CD4-positive, CD25-positive, alpha-beta regulatory T cell (primary cell): Measurements from ENCODE around the gene LRRC55. TPM values are rescaled to one million over a fixed set of nuclear protein-coding genes. Genes with fewer than 3 reads are reported as not detected.

Source experiments
- ATAC-seq, 2 donors: fragments of 150-1000 bp; cut with Tn5 transposase; one replicate each; pipeline ENCODE4 v1.10.0; 2021; ENCODE audit warnings: low read depth in 2 of 2, moderate number of reproducible peaks in 2 of 2, moderate library complexity in 1 of 2
- DNase-seq, 3 donors: peaks; one replicate each; pipeline versions ENCODE4 v3.0.0 to v3.0.0-alpha.2; 2012 to 2022; ENCODE audit warnings: mixed read lengths in 1 of 3
- H3K27ac ChIP-seq: one replicate; pipeline ENCODE4 v1.7.0; 2013; ENCODE audit warnings: mild to moderate bottlenecking, low read length; ENCODE audit not compliant: insufficient read depth, poor library complexity, severe bottlenecking
- H3K27me3 ChIP-seq: one replicate; pipeline ENCODE4 v1.7.0; 2013; ENCODE audit warnings: low read length; ENCODE audit not compliant: control insufficient read depth, insufficient read depth
- H3K36me3 ChIP-seq: one replicate; pipeline ENCODE4 v1.7.0; 2013; ENCODE audit warnings: mild to moderate bottlenecking, low read length, moderate library complexity; ENCODE audit not compliant: control insufficient read depth, insufficient read depth
- H3K4me1 ChIP-seq: 2 replicates; pipeline ENCODE4 v1.7.0; 2013; ENCODE audit warnings: mild to moderate bottlenecking, low read length; ENCODE audit not compliant: insufficient read depth, control insufficient read depth, poor library complexity, severe bottlenecking
- H3K4me3 ChIP-seq: one replicate; pipeline ENCODE4 v1.7.0; 2013; ENCODE audit warnings: low read depth, mild to moderate bottlenecking, low read length, moderate library complexity
- H3K9me3 ChIP-seq, 2 experiments: 1 replicate in 1 of 2; 2 replicates in 1 of 2; pipeline ENCODE4 v1.7.0; 2013; ENCODE audit warnings: low read length in 2 of 2, mild to moderate bottlenecking in 1 of 2, moderate library complexity in 1 of 2; ENCODE audit not compliant: control insufficient read depth in 2 of 2
- H3K27ac Mint-ChIP-seq, 3 donors: one replicate each; pipeline ENCODE4 v1.8.0; 2020 to 2022; ENCODE audit warnings: mild to moderate bottlenecking in 3 of 3, mixed read lengths in 3 of 3, moderate library complexity in 2 of 3
- H3K27me3 Mint-ChIP-seq: one replicate; pipeline ENCODE4 v1.8.0; 2022; ENCODE audit warnings: mild to moderate bottlenecking, mixed read lengths
- H3K36me3 Mint-ChIP-seq: one replicate; pipeline ENCODE4 v1.8.0; 2020; ENCODE audit warnings: mixed read lengths
- H3K4me1 Mint-ChIP-seq, 4 donors: one replicate each; pipeline ENCODE4 v1.8.0; 2020 to 2022; ENCODE audit warnings: mixed read lengths in 4 of 4, mild to moderate bottlenecking in 1 of 4
- H3K4me3 Mint-ChIP-seq, 4 donors: one replicate each; pipeline ENCODE4 v1.8.0; 2020 to 2022; ENCODE audit warnings: mild to moderate bottlenecking in 4 of 4, mixed read lengths in 4 of 4, moderate library complexity in 3 of 4
- H3K9me3 Mint-ChIP-seq, 7 donors: one replicate each; pipeline ENCODE4 v1.8.0; 2020 to 2022; ENCODE audit warnings: mixed read lengths in 7 of 7, mild to moderate bottlenecking in 3 of 7, moderate library complexity in 2 of 7
- polyA plus RNA-seq, 4 donors: library from polyadenylated mRNA; unstranded; fragments of 300-500 nt; fragmentation: Illumina TruSeq; gene quantifications; one replicate each; pipeline ENCODE4 v1.2.3, GENCODE V29; 2021
- total RNA-seq: library from RNA; stranded (reverse); gene quantifications from one replicate; pipeline ENCODE4 v1.2.3, GENCODE V29; 2022

Gene LRRC55
- total and polyA plus RNA-seq, 5 donors from 2014 or later, result not detected

DNA sequence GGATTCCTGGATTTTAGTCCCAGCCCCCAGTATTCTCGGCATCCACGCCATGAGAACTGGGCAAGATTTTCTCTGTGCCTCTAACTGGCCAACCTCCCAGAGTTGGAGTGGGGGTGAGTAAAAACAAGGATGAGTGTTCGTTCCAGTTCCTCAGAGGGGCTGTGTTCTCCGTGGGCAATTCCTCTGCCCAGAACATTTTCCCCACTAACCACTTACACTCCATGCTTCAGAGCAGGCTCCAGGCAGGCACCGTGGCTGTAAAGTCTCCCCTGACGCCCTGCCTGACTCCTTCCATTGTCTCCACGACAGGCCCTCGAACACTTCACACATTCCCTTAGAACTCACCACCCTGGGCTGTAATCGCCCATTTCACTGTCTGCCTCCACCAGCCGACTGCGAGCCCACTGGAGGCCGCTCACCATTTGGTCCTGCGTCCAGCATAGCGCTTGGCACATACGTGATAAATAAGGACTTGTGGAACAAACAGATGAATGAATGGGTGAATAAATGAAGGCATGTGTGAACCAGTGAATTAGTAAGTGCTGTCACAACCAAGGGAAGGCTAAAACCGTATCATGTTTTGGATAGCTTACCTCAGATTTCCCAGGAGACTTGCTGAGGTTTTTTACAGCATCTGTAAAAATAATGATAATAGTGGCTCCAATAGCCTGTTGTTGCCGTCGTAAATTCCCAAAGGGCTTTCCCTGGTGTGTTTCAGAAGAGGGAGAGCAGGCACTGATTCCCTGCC, 49.2 kb downstream of the LRRC55 start:
- Mint-ChIP-seq H3K4me1 (no peaks in the 10 kb centered on the region), H3K9me3 (peaks cover 0 to 3% (median 0%) of the 10 kb centered on the region in 7 donors), H3K4me3 (no peak overlapping the region), H3K36me3 (no peaks in the 10 kb centered on the region), H3K27me3 (peaks cover 37% of the 10 kb centered on the region), H3K27ac (no peak overlapping the region)
- DNase-seq (no peak), ATAC-seq (peak in 1 of 2 donors; percentile 16)
- Histone ChIP-seq H3K27ac (no peak overlapping the region), H3K27me3 (peaks cover 9% of the 10 kb centered on the region), H3K36me3 (no peaks in the 10 kb centered on the region), H3K9me3 (no peaks in the 10 kb centered on the region), H3K4me1 (no peaks in the 10 kb centered on the region), H3K4me3 (no peak overlapping the region)

DNA sequence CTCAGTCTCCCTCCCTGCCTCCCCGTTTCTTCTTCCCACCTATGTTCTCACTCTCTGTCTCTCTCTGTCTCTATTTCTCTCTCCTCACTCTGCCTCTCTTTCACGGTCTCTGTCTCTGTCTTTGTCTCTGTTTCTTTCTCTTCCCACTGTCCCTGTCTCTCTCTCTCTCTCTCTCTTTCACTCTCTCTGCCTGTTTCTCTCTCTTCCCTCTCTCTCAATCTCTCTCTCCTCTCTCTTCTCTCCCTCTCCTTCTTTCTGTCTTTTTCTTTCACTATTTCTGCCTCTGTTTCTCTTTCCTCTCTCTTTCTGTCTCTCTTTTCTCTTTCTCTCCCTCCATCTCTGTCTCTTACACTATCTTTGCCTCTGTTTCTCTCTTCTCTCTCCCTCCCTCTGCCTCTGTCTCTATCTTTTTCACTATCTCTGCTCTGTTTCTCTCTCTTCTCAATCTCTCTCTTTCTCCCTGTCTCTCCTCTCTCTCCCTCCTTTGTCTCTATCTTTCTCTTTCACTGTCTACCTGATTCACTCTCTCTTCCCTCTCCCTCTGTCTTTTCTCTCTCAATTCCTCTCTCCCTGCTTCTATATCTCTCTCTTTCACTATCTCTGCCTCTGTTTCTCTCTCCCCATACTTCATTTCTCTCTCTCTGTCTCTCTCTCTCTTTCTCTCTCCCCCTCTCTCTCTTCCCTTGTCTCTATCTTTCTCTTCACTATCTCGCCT, 49.9 kb downstream of the LRRC55 start:
- no peaks in the 10 kb centered on the region for H3K36me3 Mint-ChIP-seq
- H3K27ac Mint-ChIP-seq, result no peak overlapping the region
- no peaks in the 10 kb centered on the region for H3K4me1 Mint-ChIP-seq
- Histone ChIP-seq H3K27me3 (peaks cover 9% of the 10 kb centered on the region), H3K36me3 (no peaks in the 10 kb centered on the region), H3K4me1 (no peaks in the 10 kb centered on the region), H3K9me3 (no peaks in the 10 kb centered on the region), H3K27ac (no peak overlapping the region), H3K4me3 (no peak overlapping the region)
- peaks cover 0 to 3% (median 0%) of the 10 kb centered on the region in 7 donors for H3K9me3 Mint-ChIP-seq
- H3K27me3 Mint-ChIP-seq, result peaks cover 37% of the 10 kb centered on the region
- no peak for ATAC-seq
- H3K4me3 Mint-ChIP-seq, result peak overlapping the region in 1 of 4 donors; percentile 18
- DNase-seq, result no peak

- Mint-ChIP-seq H3K4me3 (no peak overlapping the region), H3K27me3 (peaks cover 49% of the 10 kb centered on the region), H3K27ac (no peak overlapping the region), H3K4me1 (no peaks in the 10 kb centered on the region), H3K9me3 (peaks cover 0 to 3% (median 0%) of the 10 kb centered on the region in 7 donors), H3K36me3 (no peaks in the 10 kb centered on the region)
- no peaks in the 10 kb centered on the region for H3K9me3 ChIP-seq
- H3K27me3 ChIP-seq, result peaks cover 9% of the 10 kb centered on the region
- no peaks in the 10 kb centered on the region for H3K36me3 ChIP-seq
- H3K4me1 ChIP-seq, result no peaks in the 10 kb centered on the region
- no peak overlapping the region for H3K4me3 ChIP-seq
- ATAC-seq (no peak), DNase-seq (no peak)
- H3K27ac ChIP-seq, result no peak overlapping the region
Measured at GRCh38 chr11:57233702-57234101, 51.9 kb downstream of the LRRC55 start.

DNA sequence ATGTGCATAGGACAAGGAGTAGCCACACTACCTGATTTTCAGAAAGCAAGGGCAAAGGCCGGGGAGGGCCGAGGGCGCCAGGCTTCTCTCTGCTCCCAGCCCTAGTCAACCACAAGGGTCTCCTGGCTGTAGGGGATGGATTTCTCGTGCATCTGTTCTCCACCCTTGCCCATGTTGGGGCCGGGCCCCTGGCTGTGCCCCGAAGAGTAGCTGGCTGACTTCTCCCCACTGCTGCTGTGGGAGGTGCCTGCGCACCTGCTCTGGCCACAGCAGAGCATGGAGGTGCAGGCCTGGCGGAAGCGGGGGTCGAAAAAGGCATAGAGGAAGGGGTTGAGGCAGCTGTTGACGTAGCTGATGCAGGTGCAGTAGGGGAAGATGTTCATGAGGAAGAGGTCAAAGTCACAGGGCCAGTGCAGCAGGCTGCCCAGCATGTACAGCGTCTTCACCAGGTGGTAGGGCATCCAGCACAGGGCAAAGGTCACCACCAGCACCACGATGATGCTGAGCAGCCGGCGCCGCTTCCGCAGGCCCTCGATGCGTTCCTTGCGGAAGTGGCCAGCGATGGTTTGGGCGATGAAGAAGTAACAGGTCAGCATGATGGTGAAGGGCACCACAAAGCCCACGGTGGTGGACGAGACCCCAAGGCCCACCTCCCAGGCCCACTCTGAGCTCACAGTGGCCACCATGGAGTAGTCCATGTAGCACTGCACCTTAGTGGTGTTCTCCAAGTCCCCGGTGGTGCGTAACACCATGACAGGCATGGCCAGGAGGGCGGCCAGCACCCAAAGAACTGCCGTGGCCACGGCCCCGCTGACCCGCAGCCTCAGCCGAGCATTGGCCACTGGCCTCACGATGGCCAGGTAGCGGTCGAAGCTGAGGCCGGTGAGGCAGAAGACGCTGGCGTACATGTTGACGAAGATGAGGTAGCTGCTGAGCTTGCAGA, 54.3 kb downstream of the LRRC55 start:
- Histone ChIP-seq H3K9me3 (no peaks in the 10 kb centered on the region), H3K4me1 (no peaks in the 10 kb centered on the region), H3K27me3 (peaks cover 8% of the 10 kb centered on the region), H3K27ac (no peak overlapping the region), H3K36me3 (no peaks in the 10 kb centered on the region), H3K4me3 (no peak overlapping the region)
- ATAC-seq (no peak), DNase-seq (no peak)
- H3K4me1 Mint-ChIP-seq, result no peaks in the 10 kb centered on the region
- H3K27me3 Mint-ChIP-seq, result peaks cover 52% of the 10 kb centered on the region
- H3K27ac Mint-ChIP-seq, result peak overlapping the region in 1 of 3 donors; percentile 54
- peaks cover 0 to 3% (median 0%) of the 10 kb centered on the region in 7 donors for H3K9me3 Mint-ChIP-seq
- no peaks in the 10 kb centered on the region for H3K36me3 Mint-ChIP-seq
- no peak overlapping the region for H3K4me3 Mint-ChIP-seq

GRCh38 chr11:57237204-57237681, 55.5 kb downstream of the LRRC55 start, which contains the start of gene APLNR:
APLNR (minus strand) TSS chr11:57237250; CDS start chr11:57237004, 246 bp downstream.
- no peaks in the 10 kb centered on the region for H3K9me3 ChIP-seq
- no peaks in the 10 kb centered on the region for H3K36me3 ChIP-seq
- Mint-ChIP-seq H3K36me3 (no peaks in the 10 kb centered on the region), H3K4me3 (no peak within 1 kb of the TSS), H3K27me3 (peaks cover 44% of the 10 kb centered on the region), H3K4me1 (no peaks in the 10 kb centered on the region), H3K27ac (peak within 1 kb of the TSS in 1 of 3 donors; percentile 54), H3K9me3 (peaks cover 0 to 3% (median 0%) of the 10 kb centered on the region in 7 donors)
- H3K4me1 ChIP-seq, result no peaks in the 10 kb centered on the region
- no peak within 1 kb of the TSS for H3K27ac ChIP-seq
- H3K27me3 ChIP-seq, result peaks cover 5% of the 10 kb centered on the region
- H3K4me3 ChIP-seq, result no peak within 1 kb of the TSS
- DNase-seq, result no peak
- ATAC-seq, result no peak

DNA sequence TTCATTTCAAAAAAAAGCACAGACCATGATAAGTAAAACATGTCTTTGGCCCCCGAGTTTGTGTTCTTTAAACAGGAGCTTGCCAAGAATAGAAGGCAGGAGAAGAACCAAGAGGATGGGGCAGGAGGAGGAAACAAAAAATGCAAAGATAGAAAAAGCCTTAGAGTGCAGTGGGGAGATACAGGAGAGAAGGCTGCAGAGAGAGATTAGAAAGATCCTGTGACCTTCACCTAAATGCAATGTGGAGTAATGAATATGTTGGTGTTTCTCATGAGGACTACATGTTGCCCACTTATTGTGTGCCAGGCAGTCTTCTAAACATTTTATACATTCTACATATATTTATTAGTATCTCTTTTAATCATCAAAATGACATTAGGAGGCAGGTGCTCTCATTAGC, 57.6 kb downstream of the LRRC55 start:
- DNase-seq (no peak), ATAC-seq (no peak)
- no peaks in the 10 kb centered on the region for H3K36me3 Mint-ChIP-seq
- Histone ChIP-seq H3K4me1 (no peaks in the 10 kb centered on the region), H3K9me3 (no peaks in the 10 kb centered on the region), H3K27me3 (peaks cover 2% of the 10 kb centered on the region), H3K36me3 (no peaks in the 10 kb centered on the region), H3K27ac (no peak overlapping the region), H3K4me3 (no peak overlapping the region)
- peaks cover 31% of the 10 kb centered on the region for H3K27me3 Mint-ChIP-seq
- H3K4me1 Mint-ChIP-seq, result no peaks in the 10 kb centered on the region
- peaks cover 0 to 1% (median 0%) of the 10 kb centered on the region in 7 donors for H3K9me3 Mint-ChIP-seq
- H3K27ac Mint-ChIP-seq, result no peak overlapping the region
- H3K4me3 Mint-ChIP-seq, result no peak overlapping the region

- no peaks in the 10 kb centered on the region for H3K36me3 ChIP-seq
- no peak overlapping the region for H3K27ac Mint-ChIP-seq
- H3K9me3 ChIP-seq, result no peaks in the 10 kb centered on the region
- DNase-seq, result no peak
- H3K27ac ChIP-seq, result no peak overlapping the region
- H3K27me3 ChIP-seq, result peaks cover 2% of the 10 kb centered on the region
- H3K4me3 ChIP-seq, result no peak overlapping the region
- peaks cover 0 to 1% (median 0%) of the 10 kb centered on the region in 7 donors for H3K9me3 Mint-ChIP-seq
- ATAC-seq, result no peak
- peaks cover 0 to 5% (median 0%) of the 10 kb centered on the region in 4 donors for H3K4me1 Mint-ChIP-seq
- H3K27me3 Mint-ChIP-seq, result peaks cover 27% of the 10 kb centered on the region
- no peak overlapping the region for H3K4me3 Mint-ChIP-seq
- H3K4me1 ChIP-seq, result no peaks in the 10 kb centered on the region
- no peaks in the 10 kb centered on the region for H3K36me3 Mint-ChIP-seq
Measured at GRCh38 chr11:57240007-57240406, 58.3 kb downstream of the LRRC55 start.
